NCI-H2081 (cell line): ENCODE results near the gene AKR7A3.
A peak's percentile ranks its signal among the peaks of the same experiment; 100 is the strongest.
"Not testable (repeated sequence)": the region's sequence is repeated elsewhere in the genome, so short reads cannot be mapped to it uniquely, and the experiment has no call there.

Experiments
- DNase-seq, 2 experiments: peaks; one replicate each; lab custom pipeline; 2025; lab: John Stamatoyannopoulos, UW

The AKR7A3 gene

DNA sequence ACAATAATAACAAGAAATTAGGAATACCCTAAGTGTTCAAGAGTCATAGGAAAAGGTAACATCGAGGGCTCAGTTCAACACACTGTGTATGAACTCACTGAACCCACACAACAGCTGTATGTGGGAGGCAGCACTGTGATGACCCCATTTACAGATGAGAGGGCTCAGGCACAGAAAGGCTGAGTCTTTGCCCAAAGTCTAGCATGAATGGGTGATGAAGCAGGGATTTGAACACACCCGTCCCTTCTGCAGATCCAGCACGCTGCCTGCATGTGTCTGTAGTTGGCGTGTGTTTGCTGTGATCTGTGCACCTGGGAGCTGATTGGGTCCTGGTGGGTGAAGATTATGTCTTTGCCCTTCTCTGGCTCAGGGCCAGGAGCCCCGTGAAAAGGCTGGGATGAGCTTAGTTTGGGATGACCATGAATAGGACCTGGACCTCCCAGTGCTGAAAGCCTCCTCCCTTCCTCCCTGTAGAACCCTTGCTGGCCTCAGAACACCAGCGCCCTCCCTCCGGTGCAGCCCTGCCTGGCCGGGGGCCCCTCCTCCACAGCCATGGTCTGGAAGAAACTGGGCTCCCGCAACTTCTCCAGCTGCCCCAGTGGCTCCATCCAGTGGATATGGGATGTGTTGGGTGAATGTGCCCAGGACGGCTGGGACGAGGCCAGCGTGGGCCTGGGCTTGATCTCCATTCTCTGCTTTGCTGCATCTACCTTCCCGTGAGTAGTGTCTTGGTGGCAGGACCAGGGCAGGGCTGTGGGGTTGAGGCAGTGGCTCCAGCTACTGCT lies 28.7 kb upstream of the AKR7A3 start:
- DNase-seq: no peak

DNA sequence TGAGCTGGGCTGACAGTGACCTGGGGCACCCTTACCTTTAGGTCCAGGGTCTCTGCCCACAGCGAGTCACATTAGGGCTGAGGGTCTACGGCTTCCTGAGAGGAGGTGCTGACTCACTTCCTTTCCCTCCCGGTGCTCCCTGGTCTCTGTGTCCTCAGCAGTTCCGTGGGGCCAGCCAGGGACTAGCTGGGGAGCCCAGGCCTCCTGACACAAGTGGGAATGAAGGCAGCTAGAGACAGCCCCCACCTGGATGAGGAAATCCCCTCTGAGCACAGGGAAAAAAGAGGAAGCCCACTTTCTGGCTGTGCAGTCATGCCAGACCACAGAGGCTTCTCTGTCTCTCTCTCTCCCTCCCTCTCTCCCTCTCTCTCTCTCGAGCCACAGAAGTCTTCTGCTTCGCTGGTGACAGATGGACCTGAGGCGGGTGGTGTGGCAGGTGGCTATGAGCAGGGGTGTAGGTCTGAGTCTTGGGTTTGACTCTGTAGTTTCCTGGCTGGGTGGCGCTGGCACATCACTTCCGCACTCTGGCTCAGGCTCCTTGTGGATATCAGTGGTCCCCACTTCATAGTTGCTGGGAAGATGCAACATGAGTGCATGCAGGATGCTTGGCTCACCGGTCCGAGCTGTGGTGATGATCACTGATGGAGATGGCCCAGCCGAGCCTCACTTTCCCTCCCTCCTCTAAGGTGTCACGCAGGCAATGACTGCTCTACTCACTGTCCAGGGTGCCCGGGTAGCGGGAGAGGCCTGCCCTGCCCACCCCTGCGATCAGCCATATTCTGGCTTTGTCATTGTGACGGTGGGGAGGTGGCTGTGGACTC lies 27.0 kb upstream of the AKR7A3 start:
- DNase-seq: no peak

DNA sequence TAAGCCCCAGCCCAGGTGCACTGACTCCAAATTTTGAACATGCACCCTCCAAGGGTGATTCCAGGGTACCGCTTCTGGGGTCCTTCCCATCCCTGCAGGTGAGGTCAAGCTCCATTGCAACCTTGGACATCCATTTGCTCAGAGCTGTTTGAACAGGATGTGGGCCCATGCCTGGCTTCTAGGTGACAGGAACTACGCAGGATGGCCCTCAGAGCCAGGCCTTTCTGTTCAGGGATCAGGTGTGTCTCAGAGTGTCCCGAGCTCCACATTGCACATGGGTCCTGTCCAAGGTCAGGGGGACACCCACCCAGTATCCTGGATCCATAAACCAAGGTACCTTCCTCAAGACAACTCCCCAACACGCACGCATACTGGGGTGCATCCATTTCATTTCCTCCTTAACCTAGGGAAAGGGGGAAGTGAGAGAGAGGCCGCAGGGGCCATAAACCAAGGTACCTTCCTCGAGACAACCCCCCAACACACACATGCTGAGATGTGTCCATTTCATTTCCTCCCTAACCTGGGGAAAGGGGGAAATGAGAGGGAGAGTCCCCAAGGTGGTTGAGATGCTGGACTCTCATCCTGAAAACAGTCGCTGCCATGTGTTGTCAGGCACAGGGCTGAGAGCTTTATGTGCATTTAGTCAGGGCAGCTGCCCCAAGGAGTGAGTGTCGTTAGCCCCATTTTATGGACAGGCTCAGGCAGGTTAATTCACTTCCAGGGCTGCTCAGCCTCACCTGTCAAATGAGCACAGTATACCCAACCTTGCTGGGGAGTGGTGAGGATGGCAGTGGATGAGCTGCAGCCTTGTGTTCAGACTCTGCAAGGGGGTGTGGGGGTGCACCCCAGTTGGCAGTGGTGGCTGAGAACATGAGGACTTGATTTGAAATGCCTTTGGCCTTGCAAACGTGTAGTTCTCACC lies 25.7 kb upstream of the AKR7A3 start:
- DNase-seq: no peak

DNA sequence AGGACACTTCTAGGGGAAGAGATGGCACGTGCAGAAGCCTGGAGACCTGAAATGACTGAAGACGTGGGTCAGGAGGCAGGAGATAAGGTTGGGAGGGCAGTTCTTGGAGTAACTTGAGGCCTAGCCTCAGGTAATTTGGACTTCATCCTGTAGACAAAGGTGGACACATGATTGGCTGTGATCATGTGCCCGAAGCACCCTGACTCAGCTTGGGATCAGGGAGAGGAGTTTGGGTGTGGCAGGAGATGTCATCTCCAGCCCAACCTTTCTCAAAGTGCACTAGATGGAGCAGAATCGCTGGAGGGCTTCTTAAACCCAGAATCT lies 25.0 kb upstream of the AKR7A3 start:
- DNase-seq: no peak

DNA sequence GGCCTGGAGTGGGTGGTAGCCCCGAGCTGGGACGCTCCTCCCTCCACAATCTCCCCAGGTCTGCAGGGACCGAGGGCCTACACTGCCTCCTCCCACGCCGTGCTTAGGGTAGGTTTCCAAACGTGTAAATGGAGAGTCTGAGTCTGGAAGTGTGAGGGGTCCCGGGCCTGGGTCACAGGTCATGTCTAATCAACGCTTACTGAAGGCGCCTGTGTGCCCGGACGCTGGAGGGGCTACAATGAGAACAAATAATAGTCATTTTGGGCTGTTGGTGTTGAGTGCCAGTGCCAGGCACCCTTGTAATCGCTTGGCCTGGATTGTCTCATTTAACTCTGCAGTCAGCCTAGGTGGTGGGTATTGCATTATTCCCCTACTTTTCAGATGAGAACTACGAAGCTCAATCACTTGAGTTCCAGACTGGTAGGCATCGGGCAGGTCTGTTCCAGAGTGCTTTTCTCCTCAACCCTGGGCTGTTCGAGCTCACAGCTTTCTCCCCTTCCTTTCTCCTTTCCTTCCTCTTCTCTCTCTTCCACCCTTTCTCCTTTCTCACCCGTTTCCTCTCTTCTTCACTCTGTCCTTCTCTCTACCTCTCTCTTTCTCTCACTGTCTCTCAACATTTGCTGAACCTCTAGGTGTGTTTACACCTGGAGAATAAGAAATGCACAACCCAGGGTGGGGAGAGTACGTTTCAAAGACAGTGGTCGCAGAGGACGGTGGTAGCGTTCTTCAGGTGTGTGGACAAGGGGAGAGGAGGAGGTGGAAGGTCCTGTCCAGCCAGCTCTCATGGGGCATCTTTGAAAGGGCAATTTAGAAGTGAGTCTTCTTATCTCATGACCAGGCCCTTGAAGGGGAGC lies 24.4 kb upstream of the AKR7A3 start:
- DNase-seq: no peak

DNA sequence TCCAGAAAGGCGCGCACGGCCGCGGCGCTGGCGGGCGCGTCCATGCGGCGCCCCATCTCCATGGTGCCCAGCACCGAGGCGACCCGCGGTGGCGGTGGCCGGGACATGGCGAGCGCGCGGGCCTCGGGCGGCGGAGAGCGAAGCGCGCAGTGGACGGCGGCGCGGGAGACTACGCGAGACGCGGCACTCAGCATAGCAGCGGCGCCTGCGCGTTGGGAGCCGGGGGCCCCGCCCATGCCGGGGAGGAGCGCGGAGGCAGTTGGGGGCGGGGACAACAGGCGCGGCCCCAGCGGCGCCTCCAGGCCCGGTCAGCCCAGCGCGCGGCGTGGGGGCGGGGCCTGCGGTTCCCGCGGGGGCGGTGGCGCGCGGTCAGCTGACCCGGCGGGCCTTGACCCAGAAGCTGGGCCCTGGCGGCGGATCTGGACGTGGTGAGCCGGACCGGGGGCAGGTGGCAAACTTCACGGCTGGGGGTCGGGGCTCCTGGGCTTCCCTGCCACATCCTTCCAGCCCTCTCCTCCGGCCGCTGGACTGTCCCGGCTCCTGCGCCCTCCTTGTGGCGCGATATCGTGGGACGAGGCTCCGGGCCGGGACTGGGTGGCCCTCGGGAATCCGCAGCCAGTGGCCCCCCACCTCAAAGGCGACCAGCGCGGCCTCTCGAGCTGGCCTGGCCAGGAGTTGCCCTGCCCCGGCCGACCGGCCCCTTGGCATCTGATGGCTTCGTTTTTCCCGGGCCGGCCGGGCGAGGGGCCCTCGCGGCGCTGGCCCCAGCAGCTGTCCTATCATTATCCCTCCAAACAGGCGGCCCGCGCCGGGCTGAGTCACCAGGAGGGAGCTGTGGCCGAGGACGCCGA lies 23.6 kb upstream of the AKR7A3 start, which contains the start of the genes AKR7A2 and SLC66A1:
AKR7A2 (minus strand) TSS at position 214 of the 851 bp plus-strand sequence; CDS start at position 194, 20 bp downstream.
SLC66A1 (plus strand) TSS at position 396 of the 851 bp plus-strand sequence. CDS start 5,352 bp downstream, outside the sequence.
- peak; percentile 82 to 87 for DNase-seq

DNA sequence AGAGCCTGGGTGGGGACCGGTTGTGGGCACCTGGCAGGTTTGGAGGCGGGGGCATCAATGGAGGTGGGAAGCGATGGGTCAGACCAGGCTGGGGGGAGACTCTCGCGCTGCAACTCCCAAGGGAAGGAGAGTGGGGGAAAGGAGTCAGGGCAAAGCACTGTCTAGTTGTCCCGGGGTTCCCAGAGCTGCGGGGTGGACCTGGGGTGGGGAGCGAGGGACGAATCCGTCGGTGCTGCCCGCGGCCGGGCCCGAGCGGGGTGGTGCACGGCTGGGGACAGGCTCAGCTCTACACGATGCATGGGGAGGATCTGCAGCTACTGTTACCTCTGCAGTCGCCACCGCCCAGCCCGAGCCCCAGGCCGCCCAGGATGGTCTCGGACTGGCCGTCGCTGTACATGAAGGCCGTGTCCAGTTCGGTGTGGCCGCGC lies 22.9 kb upstream of the AKR7A3 start:
- DNase-seq: peak in 1 of 2 experiments; percentile 22

DNA sequence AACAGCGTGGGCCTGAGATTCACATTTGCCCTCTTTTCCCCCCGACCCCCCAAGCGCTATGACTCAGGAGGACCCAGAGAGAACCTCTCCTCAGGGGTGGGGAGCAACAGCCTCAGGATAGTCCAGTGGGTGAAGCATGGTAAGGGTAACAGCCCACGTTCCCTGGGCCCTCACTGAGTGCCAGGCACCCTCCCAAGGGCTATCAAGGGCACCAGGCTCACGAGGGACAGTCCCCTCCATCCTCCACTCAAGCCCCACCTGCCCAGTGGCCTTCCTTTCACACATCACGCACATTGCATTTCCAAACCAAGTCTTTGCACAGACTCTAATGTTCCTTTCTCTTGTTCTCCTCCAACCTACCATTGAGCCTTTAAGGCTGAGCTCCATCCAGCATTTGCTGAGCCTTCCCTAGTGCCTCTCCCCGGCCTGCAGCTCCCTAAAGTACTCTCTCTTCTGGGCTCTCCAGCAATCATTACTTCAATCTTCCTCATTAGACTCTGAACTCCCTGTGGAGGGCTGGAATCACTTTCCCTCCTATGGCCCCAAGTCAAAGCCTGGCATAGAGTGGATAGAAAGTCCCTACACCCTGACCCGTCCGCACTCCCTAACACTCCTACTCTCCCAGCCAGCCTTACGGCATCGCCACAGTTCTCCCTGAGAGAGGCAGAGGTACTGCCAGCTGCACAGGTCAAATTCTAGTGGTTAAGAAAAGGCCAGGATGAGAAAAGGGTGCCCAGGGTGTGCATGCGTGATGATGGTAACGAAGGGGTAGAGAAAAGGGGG lies 22.3 kb upstream of the AKR7A3 start:
- DNase-seq: peak in 1 of 2 experiments; percentile 22

DNA sequence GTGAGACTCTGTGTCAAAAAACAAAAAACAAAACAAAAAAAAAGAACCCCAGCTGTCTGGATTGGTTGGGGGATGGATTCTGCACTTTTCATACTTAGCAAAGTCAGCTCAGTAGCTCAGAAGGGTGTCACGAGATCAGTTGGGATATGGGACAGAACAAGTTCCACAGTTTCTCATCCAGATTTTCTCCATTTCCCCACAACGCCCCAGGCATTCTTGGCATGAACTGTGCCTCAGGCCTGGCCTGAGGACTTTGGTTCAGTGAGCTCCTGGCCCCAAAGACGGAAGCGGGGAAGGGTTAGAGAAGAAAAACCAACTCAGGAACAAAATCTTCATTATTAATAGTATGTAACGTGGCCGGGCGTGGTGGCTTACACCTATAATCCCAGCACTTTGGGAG lies 21.5 kb upstream of the AKR7A3 start:
- no peak for DNase-seq

DNA sequence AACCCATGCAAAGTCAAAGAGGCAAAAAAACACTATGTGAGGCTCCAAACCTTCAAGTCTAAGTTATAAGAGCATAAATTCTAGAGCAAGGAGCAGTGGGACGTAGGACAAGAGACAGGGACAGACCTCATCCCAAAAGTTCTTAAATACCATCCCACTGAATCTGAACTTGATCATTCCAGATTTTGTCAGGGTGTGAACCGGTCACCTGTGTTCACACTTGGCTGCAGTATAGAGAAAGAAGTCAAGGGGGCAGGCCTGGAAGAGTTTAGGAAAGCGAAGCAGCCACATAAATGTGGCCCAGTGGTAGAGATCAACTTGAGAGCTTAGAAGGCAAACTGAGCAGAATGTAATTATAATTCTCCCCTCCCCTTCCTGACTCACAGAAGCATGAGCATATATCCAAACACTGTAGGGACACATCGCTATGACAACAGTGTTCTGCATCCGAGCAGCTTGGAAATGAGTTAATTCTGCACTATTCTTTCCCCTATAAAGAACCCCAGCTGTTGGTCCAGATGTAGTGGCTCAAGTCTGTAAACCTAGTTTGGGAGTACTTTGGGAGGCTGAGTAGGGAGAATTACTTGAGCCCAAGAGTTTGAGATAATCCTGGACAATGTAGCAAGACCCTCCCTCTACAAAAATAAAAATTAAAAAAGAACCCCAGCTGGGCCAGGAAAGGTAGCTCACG lies 20.7 kb upstream of the AKR7A3 start:
- DNase-seq: no peak

DNA sequence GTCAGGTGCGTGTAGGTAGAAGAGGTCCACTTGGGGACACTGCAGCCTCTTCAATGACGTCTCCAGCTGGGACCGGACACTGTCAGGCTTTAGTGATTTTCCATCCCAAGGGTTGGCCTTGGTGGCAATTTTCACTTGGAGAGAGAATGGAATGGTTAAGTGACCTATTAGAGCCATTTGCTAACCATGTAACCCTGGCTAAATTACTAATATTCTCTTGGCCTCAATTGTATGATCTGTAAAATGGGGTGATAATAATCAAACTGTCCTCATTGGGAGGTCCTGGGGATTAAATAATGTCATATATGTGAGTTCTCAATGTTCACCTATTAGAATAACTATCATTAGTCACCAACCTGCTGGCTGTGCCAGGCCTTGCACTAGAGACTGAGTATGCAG lies 19.9 kb upstream of the AKR7A3 start:
- no peak for DNase-seq

DNA sequence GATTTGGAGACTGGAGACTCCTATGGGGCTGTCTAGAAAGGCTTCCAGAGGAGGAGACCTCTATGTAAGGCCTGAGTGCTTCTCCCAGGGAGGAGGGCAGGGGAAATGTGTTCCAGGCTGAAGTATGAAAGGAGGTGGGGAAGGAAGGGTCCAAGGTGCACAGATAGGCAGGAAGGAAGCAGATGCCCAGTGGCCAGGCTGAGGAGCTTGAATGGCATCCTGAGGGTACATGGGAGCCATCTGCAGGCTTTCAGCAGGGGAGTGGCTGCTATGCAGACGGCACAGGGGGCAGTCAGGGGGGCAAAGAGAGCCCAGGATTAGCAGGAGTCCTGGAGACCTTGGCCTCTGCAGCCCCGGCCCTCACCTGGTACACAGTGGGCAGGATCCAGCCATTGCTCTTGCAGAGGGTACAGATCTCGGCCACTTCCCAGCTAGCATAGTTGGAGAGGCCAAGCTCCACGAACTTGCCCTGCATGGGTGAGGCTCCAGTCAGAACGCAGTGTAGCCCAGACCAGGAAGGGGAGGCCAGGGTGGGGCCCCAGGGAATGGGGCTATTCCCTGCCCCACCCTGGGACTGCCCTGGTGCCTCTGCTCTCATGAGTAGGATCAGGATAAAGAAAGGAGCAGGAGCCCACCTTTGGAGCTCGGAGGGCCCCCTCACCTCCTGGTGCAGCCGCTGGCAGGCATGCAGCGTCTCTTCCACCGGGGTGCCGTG lies 19.4 kb upstream of the AKR7A3 start:
- DNase-seq: no peak

DNA sequence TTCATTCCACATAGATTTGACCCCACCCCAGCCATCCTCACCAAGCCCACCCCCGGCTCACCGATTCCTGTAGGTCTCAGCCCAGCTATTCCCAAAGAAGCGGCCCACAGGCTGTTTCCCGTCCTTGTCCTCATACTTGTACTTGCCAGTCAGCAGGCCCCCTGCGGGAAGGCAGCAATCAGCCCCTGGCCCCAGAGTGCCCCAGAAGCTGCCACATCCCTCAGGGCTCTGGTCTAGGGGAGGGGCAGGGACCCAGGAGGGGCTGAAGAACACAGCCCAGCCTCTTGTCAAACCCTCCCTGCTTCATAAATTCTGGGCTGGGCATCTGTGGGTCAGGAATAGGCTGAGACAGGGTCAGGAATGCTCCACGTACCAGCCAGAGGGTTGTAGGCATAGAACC lies 18.4 kb upstream of the AKR7A3 start:
- DNase-seq: no peak

DNA sequence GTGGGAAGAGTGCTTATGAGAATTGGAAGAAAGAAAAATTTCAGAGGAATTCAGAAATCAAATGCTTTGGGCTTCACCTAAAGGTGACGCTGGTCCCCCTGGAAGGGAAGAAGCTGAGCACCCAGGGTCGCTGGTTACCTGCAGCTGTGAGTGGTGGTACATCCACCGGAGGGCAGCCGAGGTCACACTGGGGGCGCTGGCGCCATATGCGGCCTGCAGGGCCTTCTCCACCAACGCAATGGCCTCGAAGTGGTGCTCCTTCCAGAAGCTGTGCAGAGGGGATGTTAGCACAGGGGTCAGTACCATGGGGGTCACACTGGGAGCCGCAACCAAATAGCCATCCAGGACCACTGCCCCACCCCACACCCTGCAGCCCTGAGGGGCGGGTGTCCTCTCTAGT lies 17.3 kb upstream of the AKR7A3 start:
- DNase-seq: no peak

DNA sequence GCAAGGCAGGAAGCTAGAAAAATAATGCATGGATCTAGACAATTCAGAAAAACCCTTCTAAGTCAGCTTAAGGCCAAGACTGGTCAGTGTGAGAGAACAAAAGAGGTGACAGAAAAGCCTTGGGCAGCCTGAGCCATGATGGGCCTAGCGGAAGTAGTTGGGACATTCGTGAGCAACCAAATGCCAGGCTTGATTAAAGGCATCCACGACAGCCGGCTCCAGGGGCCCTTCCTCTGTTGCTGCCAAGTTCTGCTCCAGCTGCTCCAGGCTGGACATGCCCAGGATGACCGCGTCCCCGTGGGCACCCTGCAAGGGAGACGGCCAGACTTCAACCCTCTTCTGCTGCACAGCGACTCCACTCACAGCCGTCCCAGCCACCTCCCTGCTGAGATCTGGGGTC lies 15.5 kb upstream of the AKR7A3 start:
- not testable (repeated sequence) for DNase-seq

DNA sequence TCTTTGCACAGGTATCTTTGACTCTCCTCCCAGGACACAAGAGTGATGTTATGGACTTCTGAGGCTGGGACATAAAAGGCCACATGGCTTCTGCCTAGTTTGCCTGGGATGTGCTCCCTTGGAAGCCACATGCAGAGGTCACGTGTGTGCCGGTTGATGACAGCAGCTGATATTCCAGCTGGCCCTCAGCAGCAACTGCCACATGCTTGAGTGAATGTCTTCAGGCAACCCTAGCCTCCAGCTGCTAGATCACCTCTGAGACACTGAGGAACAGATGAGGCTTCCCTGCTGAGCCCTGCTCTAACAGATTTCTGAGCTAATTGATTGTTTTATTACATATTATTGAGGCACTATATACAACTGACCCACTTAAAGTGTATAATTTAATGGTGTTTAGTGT lies 11.6 kb upstream of the AKR7A3 start:
- DNase-seq: no peak

DNA sequence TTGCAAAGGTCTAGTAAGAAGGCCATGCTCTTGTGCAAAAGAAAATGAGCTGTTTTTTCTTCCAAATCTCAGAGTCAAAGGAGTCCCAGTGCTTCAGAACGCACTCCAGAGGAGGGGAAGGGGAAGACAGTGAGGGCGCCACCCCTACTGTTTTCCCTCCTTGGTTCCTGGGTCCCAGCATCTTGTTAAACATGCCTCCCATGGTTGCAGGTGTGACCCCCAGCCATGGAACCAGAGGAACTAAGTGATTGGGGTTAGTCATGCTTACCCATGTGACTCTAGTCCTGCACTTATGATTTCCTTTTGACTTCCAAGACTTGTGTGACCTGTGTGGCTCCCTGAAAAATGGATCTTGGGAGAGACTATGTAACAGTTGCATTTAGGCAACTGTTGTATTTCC lies 6.1 kb upstream of the AKR7A3 start:
- no peak for DNase-seq

DNA sequence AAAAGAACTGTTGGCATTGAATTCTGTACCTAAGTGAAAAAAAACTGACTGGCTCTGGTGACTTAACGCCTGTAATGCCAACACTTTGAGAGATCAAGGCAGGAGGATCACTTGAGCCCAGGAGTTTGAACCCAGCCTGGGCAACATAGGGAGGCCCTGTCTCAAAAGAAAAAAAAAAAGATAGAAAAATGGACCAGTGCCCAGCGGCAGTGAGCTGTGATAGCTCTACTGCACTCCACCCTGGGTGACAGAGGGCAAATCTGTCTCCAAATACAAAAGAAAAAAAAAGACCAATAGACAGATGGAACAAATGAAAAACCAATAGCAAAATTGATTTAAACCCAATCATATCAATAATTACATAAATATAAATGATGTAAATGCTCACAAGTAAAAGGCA lies 674 bp upstream of the AKR7A3 start:
- no peak for DNase-seq
